K562 (cell line): Measurements from ENCODE around the gene PHF24.

Experiments used
- BHLHE40 ChIP-seq: IDR thresholded peaks from 2 replicates; pipeline ENCODE4 v1.6.1; 2011; ENCODE audit warnings: low read length, improper control_type of control experiment
- CTCF ChIP-seq, 3 experiments: IDR thresholded peaks in 2 of 3; conservative IDR thresholded peaks in 1 of 3; 2 replicates each; pipeline ENCODE4 v1.5.1; 2011 to 2012; ENCODE audit warnings: low read length in 3 of 3, mild to moderate bottlenecking in 3 of 3, control low read depth in 2 of 3, improper control_type of control experiment in 1 of 3, inconsistent platforms in 1 of 3, low read depth in 1 of 3, mixed read lengths in 1 of 3, moderate library complexity in 1 of 3; ENCODE audit not compliant: insufficient read depth in 2 of 3
- GMEB1 ChIP-seq: fragments of 250-450 bp; sonication (Bioruptor Pico); IDR thresholded peaks from 2 replicates; pipeline ENCODE4 v1.4.0; 2020; ENCODE audit warnings: mild to moderate bottlenecking
- HIVEP1 ChIP-seq: fragments of 250-450 bp; sonication (Bioruptor Pico); IDR thresholded peaks from 2 replicates; pipeline ENCODE4 v1.4.0; 2020; ENCODE audit warnings: mild to moderate bottlenecking
- MLX ChIP-seq, 2 experiments: fragments of 450-650 bp in 1 of 2; sonication (generic) in 1 of 2; formaldehyde crosslinking; conservative IDR thresholded peaks; 2 replicates each; pipeline versions ENCODE4 v1.4.0 to v1.8.1; 2020 to 2022; ENCODE audit warnings: mild to moderate bottlenecking in 1 of 2, missing genetic modification reagents in 1 of 2
- MYC ChIP-seq, 2 experiments: fragments of 250-450 bp in 1 of 2; sonication (Bioruptor Pico) in 1 of 2; IDR thresholded peaks; 2 replicates each; pipeline versions ENCODE4 v1.5.1 to v1.6.1; 2012 to 2021; ENCODE audit warnings: low read depth in 2 of 2, borderline replicate concordance in 1 of 2, improper control_type of control experiment in 1 of 2, low read length in 1 of 2, mild to moderate bottlenecking in 1 of 2, moderate library complexity in 1 of 2
- NCOR1 ChIP-seq: fragments of 450-650 bp; IDR thresholded peaks from 2 replicates; pipeline ENCODE4 v1.6.1; 2016; ENCODE audit warnings: mild to moderate bottlenecking, moderate library complexity
- NR2F6 ChIP-seq: fragments of 450-650 bp; formaldehyde crosslinking; IDR thresholded peaks from 2 replicates; pipeline ENCODE4 v1.4.0; 2020; ENCODE audit warnings: mild to moderate bottlenecking
- USF2 ChIP-seq: sonication (generic); formaldehyde crosslinking; IDR thresholded peaks from 2 replicates; pipeline ENCODE4 v1.5.0; 2020; ENCODE audit warnings: missing genetic modification reagents

- TF ChIP-seq GMEB1 (CRISPR knock-in tag) = no peak
- TF ChIP-seq NCOR1 = no peak
- TF ChIP-seq NR2F6 (CRISPR knock-in tag) = no peak
- TF ChIP-seq MYC (IDR thresholded peaks at IDR 0.05; ENCODE audit: low read depth, low read length) = no peak
- no peak for TF ChIP-seq MYC (CRISPR knock-in tag; IDR thresholded peaks at IDR 0.05; ENCODE audit: borderline replicate concordance, low read depth)
- TF ChIP-seq CTCF (IDR thresholded peaks at IDR 0.05 in 2 of 3, conservative IDR thresholded peaks at IDR 0.05 in 1 of 3; ENCODE audit: insufficient read depth in 2 of 3, low read depth in 1 of 3, low read length in 3 of 3) = no peak
- no peak for TF ChIP-seq USF2 (CRISPR knock-in tag)
- no peak for TF ChIP-seq MLX (CRISPR knock-in tag; conservative IDR thresholded peaks at IDR 0.05)
- no peak for TF ChIP-seq HIVEP1 (CRISPR knock-in tag)
- TF ChIP-seq BHLHE40 = no peak
Measured at GRCh38 chr9:34983209-34983608, 25.1 kb downstream of the PHF24 start.
